Measurements from ENCODE around the gene PLXNB2.

DNA sequence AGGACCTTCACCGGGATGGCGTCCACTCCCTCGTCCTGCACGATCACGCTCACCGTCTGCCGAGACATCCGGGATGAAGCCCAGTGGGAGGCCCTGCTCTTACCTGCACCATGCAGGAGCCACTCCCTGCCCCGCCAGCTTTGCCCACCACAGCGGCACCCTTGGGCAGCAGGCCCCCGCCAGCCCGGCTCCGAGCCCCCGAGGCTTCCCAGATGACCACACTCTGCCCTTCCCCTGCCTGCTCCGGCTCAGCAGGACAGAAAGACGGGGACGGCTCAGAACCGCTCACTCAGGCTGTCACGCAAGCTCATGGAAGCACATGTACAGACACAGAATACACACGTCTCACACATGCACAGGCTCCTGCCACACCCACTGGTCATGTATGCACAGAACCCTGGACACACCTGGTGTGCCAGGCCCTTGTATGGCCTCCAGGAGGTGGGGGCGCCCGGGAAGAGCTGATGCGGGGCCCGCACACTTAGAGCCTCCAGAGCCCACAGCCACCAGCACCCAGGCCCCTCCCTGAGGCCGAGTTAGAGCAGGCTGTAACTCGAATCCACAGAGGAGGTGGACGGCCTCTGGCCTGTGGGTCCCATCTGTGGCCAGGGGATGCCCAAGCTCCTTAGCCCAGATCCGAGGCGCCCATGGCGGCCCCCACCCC is 28.4 kb downstream of the PLXNB2 start:
- no peak for TF ChIP-seq POLR2A (IDR thresholded peaks at IDR 0.05)
- TF ChIP-seq, protein P1, sequence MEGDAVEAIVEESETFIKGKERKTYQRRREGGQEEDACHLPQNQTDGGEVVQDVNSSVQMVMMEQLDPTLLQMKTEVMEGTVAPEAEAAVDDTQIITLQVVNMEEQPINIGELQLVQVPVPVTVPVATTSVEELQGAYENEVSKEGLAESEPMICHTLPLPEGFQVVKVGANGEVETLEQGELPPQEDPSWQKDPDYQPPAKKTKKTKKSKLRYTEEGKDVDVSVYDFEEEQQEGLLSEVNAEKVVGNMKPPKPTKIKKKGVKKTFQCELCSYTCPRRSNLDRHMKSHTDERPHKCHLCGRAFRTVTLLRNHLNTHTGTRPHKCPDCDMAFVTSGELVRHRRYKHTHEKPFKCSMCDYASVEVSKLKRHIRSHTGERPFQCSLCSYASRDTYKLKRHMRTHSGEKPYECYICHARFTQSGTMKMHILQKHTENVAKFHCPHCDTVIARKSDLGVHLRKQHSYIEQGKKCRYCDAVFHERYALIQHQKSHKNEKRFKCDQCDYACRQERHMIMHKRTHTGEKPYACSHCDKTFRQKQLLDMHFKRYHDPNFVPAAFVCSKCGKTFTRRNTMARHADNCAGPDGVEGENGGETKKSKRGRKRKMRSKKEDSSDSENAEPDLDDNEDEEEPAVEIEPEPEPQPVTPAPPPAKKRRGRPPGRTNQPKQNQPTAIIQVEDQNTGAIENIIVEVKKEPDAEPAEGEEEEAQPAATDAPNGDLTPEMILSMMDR (IDR thresholded peaks at IDR 0.05): no peak
